GM10266 (cell line): ENCODE measurements around the gene CHKA.
A peak's percentile ranks its signal among the peaks of the same experiment; 100 is the strongest.

ENCODE experiments used
- DNase-seq: peaks from one replicate; pipeline ENCODE4 v3.0.0; 2012; ENCODE audit errors: extremely low spot score
- TF ChIP-seq, protein P1 (sequence below): IDR thresholded peaks from 2 replicates; pipeline ENCODE4 v1.5.1; 2012; ENCODE audit warnings: mild to moderate bottlenecking, low read depth; ENCODE audit not compliant: control insufficient read depth, insufficient read depth; ENCODE audit errors: missing control alignments

Gene CHKA

GRCh38 chr11:68122936-68123539, 1.9 kb upstream of the CHKA start:
- no peak for DNase-seq
- TF ChIP-seq, protein P1, sequence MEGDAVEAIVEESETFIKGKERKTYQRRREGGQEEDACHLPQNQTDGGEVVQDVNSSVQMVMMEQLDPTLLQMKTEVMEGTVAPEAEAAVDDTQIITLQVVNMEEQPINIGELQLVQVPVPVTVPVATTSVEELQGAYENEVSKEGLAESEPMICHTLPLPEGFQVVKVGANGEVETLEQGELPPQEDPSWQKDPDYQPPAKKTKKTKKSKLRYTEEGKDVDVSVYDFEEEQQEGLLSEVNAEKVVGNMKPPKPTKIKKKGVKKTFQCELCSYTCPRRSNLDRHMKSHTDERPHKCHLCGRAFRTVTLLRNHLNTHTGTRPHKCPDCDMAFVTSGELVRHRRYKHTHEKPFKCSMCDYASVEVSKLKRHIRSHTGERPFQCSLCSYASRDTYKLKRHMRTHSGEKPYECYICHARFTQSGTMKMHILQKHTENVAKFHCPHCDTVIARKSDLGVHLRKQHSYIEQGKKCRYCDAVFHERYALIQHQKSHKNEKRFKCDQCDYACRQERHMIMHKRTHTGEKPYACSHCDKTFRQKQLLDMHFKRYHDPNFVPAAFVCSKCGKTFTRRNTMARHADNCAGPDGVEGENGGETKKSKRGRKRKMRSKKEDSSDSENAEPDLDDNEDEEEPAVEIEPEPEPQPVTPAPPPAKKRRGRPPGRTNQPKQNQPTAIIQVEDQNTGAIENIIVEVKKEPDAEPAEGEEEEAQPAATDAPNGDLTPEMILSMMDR, result no peak

DNA sequence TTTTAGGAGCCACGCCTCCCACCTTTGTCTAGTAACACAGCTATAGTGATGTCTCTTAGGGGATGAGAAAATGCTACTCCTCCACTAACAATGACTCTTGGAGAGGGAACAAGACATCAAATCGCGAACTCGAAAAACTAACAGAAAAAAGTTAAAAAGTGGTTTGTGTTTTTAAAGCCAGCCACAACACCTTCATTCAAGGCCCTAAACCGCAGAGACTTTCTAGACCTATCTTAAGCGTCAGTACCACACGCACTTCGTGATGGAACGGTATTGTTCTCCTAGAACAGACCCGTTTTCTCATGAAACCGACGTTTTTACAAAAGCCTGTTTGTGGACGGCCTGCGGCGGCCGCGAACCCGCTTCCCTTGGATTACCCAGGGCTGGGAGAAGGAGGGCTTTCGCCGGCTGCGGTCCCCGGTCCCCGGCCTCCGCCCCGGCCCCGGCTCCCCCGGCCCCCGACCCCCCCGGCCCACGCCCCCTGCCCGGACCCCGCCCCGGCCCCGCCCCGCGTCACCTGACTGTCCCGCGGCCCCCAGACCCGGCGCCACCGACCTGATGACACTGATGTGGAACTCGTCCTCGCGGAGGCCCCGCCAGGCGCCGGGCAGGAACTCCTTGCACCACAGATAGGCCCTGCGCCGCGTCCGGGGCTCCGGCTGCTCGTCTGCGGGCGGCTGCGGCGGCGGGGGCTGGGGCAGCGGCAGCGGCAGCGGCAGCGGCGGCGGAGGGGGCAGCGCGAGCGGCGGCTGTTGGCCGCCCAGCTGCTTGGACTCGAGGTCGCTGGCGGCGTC, 718 bp downstream of the CHKA start:
- TF ChIP-seq, protein P1, result no peak

DNA sequence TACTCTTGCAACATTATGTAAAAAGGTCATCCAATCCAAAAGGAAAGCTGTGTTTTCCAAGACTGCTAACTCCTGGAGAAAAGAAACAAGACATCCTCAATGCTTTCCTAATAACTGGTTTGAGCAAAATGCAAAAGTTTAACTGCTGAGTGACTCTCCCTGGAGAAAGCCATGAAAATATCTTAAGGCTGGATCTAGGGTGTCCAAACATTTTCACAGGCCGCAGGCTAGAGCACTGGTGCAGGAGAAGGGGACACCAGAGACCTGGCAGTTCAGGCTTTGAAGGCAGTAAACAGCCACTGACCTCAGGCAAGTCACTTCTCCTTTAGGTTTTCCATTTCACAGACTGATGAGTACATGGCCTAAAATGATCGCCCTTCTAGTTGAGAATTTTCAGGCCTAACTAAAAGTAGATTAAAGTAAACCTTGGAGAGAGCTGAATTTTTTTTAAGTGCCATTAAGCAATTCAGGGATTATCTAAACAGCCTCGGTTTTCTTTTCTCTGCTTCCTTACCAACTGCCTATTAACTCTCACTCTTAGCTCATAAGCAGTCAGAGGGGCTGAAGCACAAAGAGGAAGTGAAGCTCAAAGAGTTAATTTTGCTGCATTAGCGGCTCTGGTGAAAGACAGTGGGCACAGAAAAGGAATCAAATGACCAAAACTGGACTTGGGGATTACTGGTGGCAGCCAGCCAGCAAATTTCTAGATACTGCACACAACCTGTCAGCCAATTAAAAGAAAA, 2.3 kb downstream of the CHKA start:
- DNase-seq, result peak; percentile 74

More for the DNA sequence above, 718 bp downstream of the CHKA start:
- DNase-seq, result peak; percentile 80

DNA sequence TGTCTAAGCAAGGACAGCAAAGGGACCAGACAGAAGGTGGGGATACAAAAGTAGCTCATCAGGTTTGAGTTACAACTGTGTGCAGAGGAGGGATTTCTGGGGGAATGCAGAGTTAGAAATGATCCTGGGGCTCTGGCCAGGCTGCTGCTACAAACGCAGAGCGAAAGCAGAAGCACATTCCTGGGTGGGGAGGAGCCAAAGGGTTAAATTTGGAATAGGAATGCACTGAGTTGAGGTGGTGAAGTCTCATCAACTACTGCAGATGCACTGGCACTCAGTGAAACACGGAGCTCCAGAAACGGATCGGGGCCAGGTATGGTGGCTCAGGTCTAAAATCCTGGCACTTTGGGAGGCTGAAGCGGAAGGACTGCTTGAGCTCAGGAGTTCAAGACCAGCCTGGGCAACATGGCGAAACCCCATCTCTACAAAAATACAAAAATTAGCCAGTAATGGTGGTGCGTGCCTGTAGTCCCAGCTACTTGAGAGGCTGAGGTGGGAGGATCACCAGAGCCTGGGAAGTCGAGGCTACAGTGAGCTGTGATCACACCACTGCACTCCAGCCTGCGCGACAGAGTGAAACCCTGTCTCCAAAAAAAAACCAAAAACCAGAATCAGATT, 3.2 kb downstream of the CHKA start:
- no peak for DNase-seq
- TF ChIP-seq, protein P1, result no peak

More for the DNA sequence above, 2.3 kb downstream of the CHKA start:
- TF ChIP-seq, protein P1, result no peak

- TF ChIP-seq, protein P1, result no peak
- no peak for DNase-seq
Observed at GRCh38 chr11:68116974-68117373, 4.2 kb downstream of the CHKA start.

GRCh38 chr11:68116126-68116525, 5.1 kb downstream of the CHKA start:
- DNase-seq, result no peak
- TF ChIP-seq, protein P1, result no peak
